ENCODE measurements around the gene AKR1C2. TPM values are rescaled to one million over a fixed set of nuclear protein-coding genes. Genes with fewer than 3 reads are reported as not detected.
A peak's percentile ranks its signal among the peaks of the same experiment; 100 is the strongest.
"Not testable (repeated sequence)": the region's sequence is repeated elsewhere in the genome, so short reads cannot be mapped to it uniquely, and the experiment has no call there.

Gene AKR1C2
- total RNA-seq, 1 donor from 2014 or later, result 25.5 TPM

- DNase-seq; ATAC-seq (ENCODE audit: poor library complexity); intact Hi-C loops (cut with DNase I): not testable (repeated sequence)
Observed at GRCh38 chr10:5032444-5032843, 28.8 kb upstream of the AKR1C2 start.

GRCh38 chr10:5031588-5031987 lies 27.9 kb upstream of the AKR1C2 start:
- ATAC-seq (ENCODE audit: poor library complexity); DNase-seq; intact Hi-C loops (cut with DNase I): not testable (repeated sequence)

- ATAC-seq (ENCODE audit: poor library complexity), result no peak
- no peak for DNase-seq
- intact Hi-C loops (cut with DNase I), result no loop called here
Observed at GRCh38 chr10:5030989-5031388, 27.3 kb upstream of the AKR1C2 start.

- DNase-seq (peak; percentile 44), ATAC-seq (ENCODE audit: poor library complexity) (peak; percentile 82)
- intact Hi-C loops (cut with DNase I), result not testable (repeated sequence)
Observed at GRCh38 chr10:5025461-5025881, 21.8 kb upstream of the AKR1C2 start.

- DNase-seq (no peak), ATAC-seq (ENCODE audit: poor library complexity) (no peak)
- intact Hi-C loops (cut with DNase I), result no loop called here
Observed at GRCh38 chr10:5023177-5023805, 19.6 kb upstream of the AKR1C2 start.

GRCh38 chr10:5021624-5022290 lies 18.1 kb upstream of the AKR1C2 start:
- ATAC-seq (ENCODE audit: poor library complexity); intact Hi-C loops (cut with DNase I); DNase-seq: not testable (repeated sequence)

- not testable (repeated sequence) for ATAC-seq (ENCODE audit: poor library complexity); DNase-seq
- intact Hi-C loops (cut with DNase I), result loop anchor here (10.0 kb wide), 1 partner anchor 75 kb away; the partner anchor contains the start of gene AKR1C3
Observed at GRCh38 chr10:5019770-5020612, 16.3 kb upstream of the AKR1C2 start.

GRCh38 chr10:5018671-5019277 lies 15.1 kb upstream of the AKR1C2 start:
- peak; percentile 92 for ATAC-seq (ENCODE audit: poor library complexity)
- peak; percentile 39 for DNase-seq
- intact Hi-C loops (cut with DNase I), result loop anchor here (10.0 kb wide), 1 partner anchor 76 kb away; the partner anchor contains the start of gene AKR1C3

- DNase-seq, result no peak
- intact Hi-C loops (cut with DNase I), result loop anchor here (10.0 kb wide), 1 partner anchor 77 kb away; the partner anchor contains the start of gene AKR1C3
- no peak for ATAC-seq (ENCODE audit: poor library complexity)
Observed at GRCh38 chr10:5018134-5018533, 14.5 kb upstream of the AKR1C2 start.

GRCh38 chr10:5014936-5015335 lies 11.3 kb upstream of the AKR1C2 start:
- intact Hi-C loops (cut with DNase I), result loop anchor here (10.0 kb wide), 1 partner anchor 80 kb away; the partner anchor contains the start of gene AKR1C3
- DNase-seq (no peak), ATAC-seq (ENCODE audit: poor library complexity) (no peak)

GRCh38 chr10:5014200-5014910 lies 10.7 kb upstream of the AKR1C2 start:
- intact Hi-C loops (cut with DNase I), result loop anchor here (10.0 kb wide), 1 partner anchor 80 kb away; the partner anchor contains the start of gene AKR1C3
- DNase-seq; ATAC-seq (ENCODE audit: poor library complexity): not testable (repeated sequence)

GRCh38 chr10:5013385-5013784 lies 9.7 kb upstream of the AKR1C2 start:
- DNase-seq (no peak), ATAC-seq (ENCODE audit: poor library complexity) (no peak)
- intact Hi-C loops (cut with DNase I), result loop anchor here (10.0 kb wide), 1 partner anchor 81 kb away; the partner anchor contains the start of gene AKR1C3

GRCh38 chr10:5012595-5012994 lies 8.9 kb upstream of the AKR1C2 start:
- DNase-seq (no peak), ATAC-seq (ENCODE audit: poor library complexity) (no peak)
- intact Hi-C loops (cut with DNase I), result loop anchor here (10.0 kb wide), 1 partner anchor 82 kb away; the partner anchor contains the start of gene AKR1C3

- not testable (repeated sequence) for ATAC-seq (ENCODE audit: poor library complexity); DNase-seq
- intact Hi-C loops (cut with DNase I), result loop anchor here (10.0 kb wide), 1 partner anchor 83 kb away; the partner anchor contains the start of gene AKR1C3
Observed at GRCh38 chr10:5011392-5011791, 7.7 kb upstream of the AKR1C2 start.

- intact Hi-C loops (cut with DNase I), result loop anchor here (10.0 kb wide), 1 partner anchor 85 kb away; the partner anchor contains the start of gene AKR1C3
- not testable (repeated sequence) for DNase-seq; ATAC-seq (ENCODE audit: poor library complexity)
Observed at GRCh38 chr10:5010043-5010442, 6.4 kb upstream of the AKR1C2 start.

GRCh38 chr10:5008857-5009548 lies 5.3 kb upstream of the AKR1C2 start:
- ATAC-seq (ENCODE audit: poor library complexity); intact Hi-C loops (cut with DNase I): not testable (repeated sequence)

GRCh38 chr10:5004501-5004900 lies 844 bp upstream of the AKR1C2 start:
- DNase-seq; intact Hi-C loops (cut with DNase I); ATAC-seq (ENCODE audit: poor library complexity): not testable (repeated sequence)

More at GRCh38 chr10:5008857-5009548, 5.3 kb upstream of the AKR1C2 start:
- DNase-seq, result not testable (repeated sequence)

All from Right ventricle myocardium superior (tissue), 1 donor.